Tibial artery (tissue), 4 donors: ENCODE measurements around the gene MACROD2.

ENCODE experiments used
- DNase-seq, 2 donors: peaks; one replicate each; pipeline ENCODE4 v3.0.0-alpha.2; 2019
- H3K27ac ChIP-seq, 2 donors: fragments of 200-600 bp; sonication (generic) in 1 of 2; 1 replicate in 1 of 2; 2 replicates in 1 of 2; pipeline ENCODE4 v1.5.1; 2018 to 2019; ENCODE audit warnings: mild to moderate bottlenecking in 1 of 2
- H3K27me3 ChIP-seq, 2 donors: fragments of 200-600 bp; sonication (generic) in 1 of 2; one replicate each; pipeline versions ENCODE4 v1.5.1 to v1.6.0; 2016 to 2019
- H3K36me3 ChIP-seq, 3 donors: fragments of 200-600 bp; sonication (generic) in 2 of 3; one replicate each; pipeline ENCODE4 v1.5.1; 2016 to 2019; ENCODE audit warnings: mild to moderate bottlenecking in 2 of 3
- H3K4me1 ChIP-seq, 4 donors: fragments of 200-600 bp; sonication (generic) in 2 of 4; 1 replicate in 3 of 4; 2 replicates in 1 of 4; pipeline ENCODE4 v1.5.1; 2016 to 2019
- H3K4me3 ChIP-seq, 2 donors: fragments of 200-600 bp; sonication (generic) in 1 of 2; 1 replicate in 1 of 2; 2 replicates in 1 of 2; pipeline ENCODE4 v1.5.1; 2018 to 2019; ENCODE audit warnings: mild to moderate bottlenecking in 2 of 2
- H3K9me3 ChIP-seq, 3 donors: fragments of 200-600 bp; sonication (generic) in 1 of 3; one replicate each; pipeline ENCODE4 v1.5.1; 2016 to 2019
- intact Hi-C: fragments of 100-400 bp; cut with DNase I; formaldehyde crosslinking; loops from one replicate; pipeline ENCODE4 v1.15.0; 2023; ENCODE audit warnings: low total_unique reads
- TF ChIP-seq, protein P1 (sequence below), 2 experiments: fragments of 200-600 bp in 1 of 2; fragments of 450-650 bp in 1 of 2; IDR thresholded peaks; one replicate each; pipeline ENCODE4 v1.5.1; 2017 to 2019; ENCODE audit warnings: antibody characterized with exemption in 2 of 2, mild to moderate bottlenecking in 1 of 2, moderate library complexity in 1 of 2

MACROD2 gene

DNA sequence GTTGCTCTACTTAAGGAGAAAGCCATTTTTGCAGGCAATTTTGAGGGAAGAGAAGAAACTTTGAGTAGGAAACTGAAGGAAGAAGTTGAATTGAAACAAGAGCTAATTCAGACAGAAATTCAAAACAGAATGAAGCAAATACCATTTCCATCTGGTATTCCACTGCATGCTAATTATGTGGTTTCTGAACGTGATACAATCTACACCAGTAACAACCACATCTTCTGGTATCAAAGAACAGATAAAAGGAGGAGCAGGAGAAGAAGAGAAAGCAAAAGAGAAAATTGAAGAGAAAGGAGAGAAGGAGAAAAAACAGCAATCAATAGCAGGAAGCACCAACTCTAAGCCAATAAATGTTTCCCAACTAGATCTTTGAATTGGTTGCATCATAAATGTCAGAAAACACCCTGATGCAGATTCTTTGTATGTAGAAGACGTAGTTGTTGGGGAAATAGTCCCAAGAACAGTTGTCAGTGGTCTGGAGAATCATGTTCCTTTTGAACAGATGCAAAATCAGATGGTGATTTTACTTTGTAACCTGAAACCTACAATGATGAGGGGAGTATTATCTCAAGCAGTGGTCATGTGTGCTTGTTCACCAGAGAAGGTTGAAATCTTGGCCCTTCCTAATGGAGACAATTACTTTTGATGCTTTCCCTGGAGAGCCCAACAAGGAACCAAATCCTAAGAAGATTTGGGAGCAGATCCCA, 132.4 kb downstream of the MACROD2 start:
- H3K36me3 ChIP-seq, result no peaks in the 10 kb centered on the region
- DNase-seq, result no peak
- H3K9me3 ChIP-seq, result peaks cover 0 to 2% (median 0%) of the 10 kb centered on the region in 3 donors
- H3K27me3 ChIP-seq, result no peaks in the 10 kb centered on the region
- H3K27ac ChIP-seq, result no peak overlapping the region
- intact Hi-C loops, result no loop called here
- H3K4me1 ChIP-seq, result no peaks in the 10 kb centered on the region
- TF ChIP-seq, protein P1, sequence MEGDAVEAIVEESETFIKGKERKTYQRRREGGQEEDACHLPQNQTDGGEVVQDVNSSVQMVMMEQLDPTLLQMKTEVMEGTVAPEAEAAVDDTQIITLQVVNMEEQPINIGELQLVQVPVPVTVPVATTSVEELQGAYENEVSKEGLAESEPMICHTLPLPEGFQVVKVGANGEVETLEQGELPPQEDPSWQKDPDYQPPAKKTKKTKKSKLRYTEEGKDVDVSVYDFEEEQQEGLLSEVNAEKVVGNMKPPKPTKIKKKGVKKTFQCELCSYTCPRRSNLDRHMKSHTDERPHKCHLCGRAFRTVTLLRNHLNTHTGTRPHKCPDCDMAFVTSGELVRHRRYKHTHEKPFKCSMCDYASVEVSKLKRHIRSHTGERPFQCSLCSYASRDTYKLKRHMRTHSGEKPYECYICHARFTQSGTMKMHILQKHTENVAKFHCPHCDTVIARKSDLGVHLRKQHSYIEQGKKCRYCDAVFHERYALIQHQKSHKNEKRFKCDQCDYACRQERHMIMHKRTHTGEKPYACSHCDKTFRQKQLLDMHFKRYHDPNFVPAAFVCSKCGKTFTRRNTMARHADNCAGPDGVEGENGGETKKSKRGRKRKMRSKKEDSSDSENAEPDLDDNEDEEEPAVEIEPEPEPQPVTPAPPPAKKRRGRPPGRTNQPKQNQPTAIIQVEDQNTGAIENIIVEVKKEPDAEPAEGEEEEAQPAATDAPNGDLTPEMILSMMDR (IDR thresholded peaks at IDR 0.05), result no peak
- H3K4me3 ChIP-seq, result no peak overlapping the region

DNA sequence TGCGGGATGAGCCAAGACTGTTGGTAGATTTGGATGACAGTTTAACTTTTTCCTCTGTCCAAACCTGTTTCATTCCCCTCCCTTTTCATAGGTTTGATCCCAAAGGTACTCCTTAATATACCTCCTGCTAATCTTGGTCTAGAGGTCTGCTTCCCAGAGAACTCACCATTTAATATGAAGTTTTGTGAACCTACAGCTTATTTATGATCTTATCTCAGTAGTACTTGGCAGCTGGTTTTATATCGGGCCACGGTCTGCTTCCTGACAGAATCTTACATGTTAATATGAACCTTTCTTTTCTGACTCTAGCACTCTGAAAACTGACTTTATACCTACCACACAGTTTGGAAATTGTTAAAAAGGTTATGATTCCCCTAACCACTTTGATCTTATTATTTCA, 138.7 kb downstream of the MACROD2 start:
- Histone ChIP-seq H3K27me3 (no peaks in the 10 kb centered on the region), H3K27ac (no peak overlapping the region), H3K4me1 (no peaks in the 10 kb centered on the region), H3K4me3 (no peak overlapping the region), H3K36me3 (no peaks in the 10 kb centered on the region), H3K9me3 (peaks cover 0 to 6% (median 0%) of the 10 kb centered on the region in 3 donors)
- TF ChIP-seq, protein P1 (IDR thresholded peaks at IDR 0.05), result no peak
- intact Hi-C loops, result no loop called here
- DNase-seq, result no peak

DNA sequence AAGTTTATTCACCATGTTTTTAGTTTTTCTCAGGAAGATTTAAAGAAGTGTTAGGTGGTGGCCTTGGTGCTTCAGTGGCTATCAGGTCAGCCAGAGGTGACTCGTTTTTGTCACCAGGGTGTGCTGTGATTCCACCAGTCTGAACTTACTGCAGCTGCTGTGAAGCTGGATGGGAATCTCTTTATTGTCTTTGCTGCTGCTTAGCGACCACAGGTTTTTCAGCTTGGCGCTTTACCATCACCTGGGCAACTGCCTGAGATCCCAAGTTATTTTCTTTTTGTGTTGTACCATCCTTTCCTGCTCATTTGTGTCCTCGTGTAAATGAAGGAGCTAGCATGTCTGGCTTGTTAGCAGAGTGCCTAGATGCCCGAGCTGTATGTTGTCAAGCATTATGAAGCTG, 146.9 kb downstream of the MACROD2 start:
- H3K4me1 ChIP-seq, result no peaks in the 10 kb centered on the region
- intact Hi-C loops, result no loop called here
- no peaks in the 10 kb centered on the region for H3K36me3 ChIP-seq
- no peak overlapping the region for H3K27ac ChIP-seq
- no peak overlapping the region for H3K4me3 ChIP-seq
- no peaks in the 10 kb centered on the region for H3K9me3 ChIP-seq
- TF ChIP-seq, protein P1 (IDR thresholded peaks at IDR 0.05), result peak in 1 of 2 experiments; percentile 37
- no peak for DNase-seq
- H3K27me3 ChIP-seq, result no peaks in the 10 kb centered on the region

DNA sequence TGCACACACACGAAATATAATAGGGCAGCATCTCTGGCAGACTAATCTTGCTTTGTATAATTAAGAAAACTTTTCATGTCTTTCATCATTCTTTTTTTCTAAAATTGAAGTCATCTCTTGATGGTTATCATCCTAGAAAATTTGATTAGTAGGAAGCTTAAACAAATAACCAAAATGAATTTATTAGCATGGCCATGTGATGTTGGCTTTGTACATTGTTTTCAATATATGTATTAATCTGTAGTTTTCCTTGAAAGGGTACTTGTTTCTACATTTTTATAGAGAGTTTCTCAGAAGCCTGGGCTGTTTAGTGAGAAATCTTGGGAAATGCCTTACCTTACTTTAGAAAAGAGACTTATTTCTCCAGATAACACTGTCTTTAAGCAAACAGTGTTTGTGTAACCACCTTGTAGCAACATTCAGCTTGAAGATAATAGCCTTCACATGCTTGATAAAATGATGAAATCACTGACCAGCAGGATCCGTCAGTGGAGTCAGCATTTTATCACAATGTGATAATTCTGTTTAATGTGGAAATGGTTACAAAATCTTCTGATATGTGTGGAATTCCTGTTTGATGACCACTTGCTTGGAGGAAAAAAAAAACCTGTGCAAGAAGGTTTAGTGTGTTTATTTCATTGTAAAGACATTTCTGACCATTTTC, 147.8 kb downstream of the MACROD2 start:
- H3K27ac ChIP-seq, result no peak overlapping the region
- no peaks in the 10 kb centered on the region for H3K9me3 ChIP-seq
- intact Hi-C loops, result no loop called here
- H3K4me3 ChIP-seq, result no peak overlapping the region
- H3K4me1 ChIP-seq, result no peaks in the 10 kb centered on the region
- H3K27me3 ChIP-seq, result no peaks in the 10 kb centered on the region
- no peak for DNase-seq
- no peaks in the 10 kb centered on the region for H3K36me3 ChIP-seq
- TF ChIP-seq, protein P1 (IDR thresholded peaks at IDR 0.05), result no peak

DNA sequence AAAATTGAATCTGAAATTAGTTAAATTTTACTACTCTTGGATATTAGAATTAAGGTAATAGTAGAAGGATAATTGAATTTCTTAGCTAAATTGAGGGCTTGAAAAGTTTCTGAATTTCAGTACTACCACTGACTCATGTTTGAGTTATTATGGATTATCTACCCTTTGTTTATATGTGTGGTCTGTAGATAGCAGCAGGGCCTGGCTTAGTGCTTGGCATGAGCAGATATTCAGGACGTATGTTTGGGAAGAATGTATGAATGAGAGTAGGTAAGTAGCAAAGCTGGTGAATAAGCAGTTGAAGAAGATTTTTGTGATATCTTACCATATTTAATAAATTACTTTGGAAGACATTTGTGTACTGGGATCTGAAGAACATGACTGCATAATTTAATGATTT, 152.7 kb downstream of the MACROD2 start:
- intact Hi-C loops, result no loop called here
- Histone ChIP-seq H3K27ac (no peak overlapping the region), H3K36me3 (no peaks in the 10 kb centered on the region), H3K4me1 (no peaks in the 10 kb centered on the region), H3K9me3 (no peaks in the 10 kb centered on the region), H3K27me3 (no peaks in the 10 kb centered on the region), H3K4me3 (no peak overlapping the region)
- DNase-seq, result no peak
- TF ChIP-seq, protein P1 (IDR thresholded peaks at IDR 0.05), result no peak
